Measurements from ENCODE around the gene DMRTC1B. TPM values are rescaled to one million over a fixed set of nuclear protein-coding genes. Genes with fewer than 3 reads are reported as not detected.

The DMRTC1B gene
- polyA plus RNA-seq, 3 donors, result not detected

Small RNAs within 50 kb of the gene (small RNA-seq; reads per million reads assigned to genes)
- gene RNU1-112P (ENCODE audit: insufficient read length, low read depth), result 2.1 reads per million

Other genes starting within 250 kb of the DMRTC1B start
- 10 to 100 TPM; 14.3 to 22.9 (median 20.5) TPM for gene HDAC8, start 204.0 kb upstream of the DMRTC1B start, polyA plus RNA-seq
- gene PHKA1, start 62.6 kb upstream of the DMRTC1B start, polyA plus RNA-seq, result under 1 TPM in 1 of 3 donors, not detected in 2; 0.01 TPM
- not detected for gene FAM236B, start 5.8 kb downstream of the DMRTC1B start, polyA plus RNA-seq
- not detected for gene FAM236D, start 31.3 kb downstream of the DMRTC1B start, polyA plus RNA-seq
- gene FAM236C, start 135.7 kb downstream of the DMRTC1B start, polyA plus RNA-seq, result not detected
- gene FAM236A, start 161.3 kb downstream of the DMRTC1B start, polyA plus RNA-seq, result not detected
- not detected for gene DMRTC1, start 166.9 kb downstream of the DMRTC1B start, polyA plus RNA-seq
- gene PABPC1L2B, start 226.0 kb downstream of the DMRTC1B start, polyA plus RNA-seq, result not detected

Measured in CD14-positive monocyte (primary cell).